ENCODE measurements around the gene NOTO. TPM values are rescaled to one million over a fixed set of nuclear protein-coding genes. Genes with fewer than 3 reads are reported as not detected.

NOTO gene
- total and polyA plus RNA-seq, 2 donors (not counting 1 experiment from before 2014, with no cell fraction given), result not detected

- Histone ChIP-seq H3K27me3 (ENCODE audit: control insufficient read depth, insufficient read depth, low read length) (no peaks in the 10 kb centered on the region), H3K9ac (ENCODE audit: insufficient read depth, low read length) (no peak overlapping the region), H3K4me2 (ENCODE audit: extremely low read depth, insufficient read depth, low read length) (no peak overlapping the region), H3K4me1 (ENCODE audit: control insufficient read depth, extremely low read depth, insufficient read depth, low read length) (no peaks in the 10 kb centered on the region), H3K79me2 (ENCODE audit: control insufficient read depth, insufficient read depth, low read length) (no peaks in the 10 kb centered on the region), H3K27ac (ENCODE audit: insufficient read depth, low read length) (no peak overlapping the region), H3K4me3 (replicated peaks in 1 of 4; ENCODE audit: control extremely low read depth in 1 of 4, insufficient read depth in 1 of 4, low read depth in 3 of 4, low read length in 4 of 4) (no peak overlapping the region), H4K20me1 (ENCODE audit: control insufficient read depth, extremely low read depth, insufficient read depth, low read length) (no peaks in the 10 kb centered on the region), H3K9me3 (ENCODE audit: control insufficient read depth, insufficient read depth, low read depth, low read length) (no peaks in the 10 kb centered on the region), H2AFZ (ENCODE audit: low read length) (no peak overlapping the region), H3K36me3 (ENCODE audit: control insufficient read depth, insufficient read depth, low read length) (peaks cover 22% of the 10 kb centered on the region)
- no peak for DNase-seq (ENCODE audit: low read depth in 2 of 2)
- TF ChIP-seq, protein P1, sequence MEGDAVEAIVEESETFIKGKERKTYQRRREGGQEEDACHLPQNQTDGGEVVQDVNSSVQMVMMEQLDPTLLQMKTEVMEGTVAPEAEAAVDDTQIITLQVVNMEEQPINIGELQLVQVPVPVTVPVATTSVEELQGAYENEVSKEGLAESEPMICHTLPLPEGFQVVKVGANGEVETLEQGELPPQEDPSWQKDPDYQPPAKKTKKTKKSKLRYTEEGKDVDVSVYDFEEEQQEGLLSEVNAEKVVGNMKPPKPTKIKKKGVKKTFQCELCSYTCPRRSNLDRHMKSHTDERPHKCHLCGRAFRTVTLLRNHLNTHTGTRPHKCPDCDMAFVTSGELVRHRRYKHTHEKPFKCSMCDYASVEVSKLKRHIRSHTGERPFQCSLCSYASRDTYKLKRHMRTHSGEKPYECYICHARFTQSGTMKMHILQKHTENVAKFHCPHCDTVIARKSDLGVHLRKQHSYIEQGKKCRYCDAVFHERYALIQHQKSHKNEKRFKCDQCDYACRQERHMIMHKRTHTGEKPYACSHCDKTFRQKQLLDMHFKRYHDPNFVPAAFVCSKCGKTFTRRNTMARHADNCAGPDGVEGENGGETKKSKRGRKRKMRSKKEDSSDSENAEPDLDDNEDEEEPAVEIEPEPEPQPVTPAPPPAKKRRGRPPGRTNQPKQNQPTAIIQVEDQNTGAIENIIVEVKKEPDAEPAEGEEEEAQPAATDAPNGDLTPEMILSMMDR (conservative IDR thresholded peaks at IDR 0.05 in 1 of 2, IDR thresholded peaks at IDR 0.05 in 1 of 2; ENCODE audit: low read depth in 1 of 2, low read length in 2 of 2), result no peak
- no peak for TF ChIP-seq EZH2 (IDR thresholded peaks at IDR 0.05; ENCODE audit: low read length, missing control alignments)
Measured at GRCh38 chr2:73253400-73253799, 51.0 kb downstream of the NOTO start.

GRCh38 chr2:73253901-73254300 is 51.5 kb downstream of the NOTO start:
- H3K27me3 ChIP-seq (ENCODE audit: control insufficient read depth, insufficient read depth, low read length), result no peaks in the 10 kb centered on the region
- no peak overlapping the region for H3K4me2 ChIP-seq (ENCODE audit: extremely low read depth, insufficient read depth, low read length)
- no peak overlapping the region for H3K9ac ChIP-seq (ENCODE audit: insufficient read depth, low read length)
- DNase-seq (ENCODE audit: low read depth in 2 of 2), result no peak
- no peak overlapping the region for H3K4me3 ChIP-seq (replicated peaks in 1 of 4; ENCODE audit: control extremely low read depth in 1 of 4, insufficient read depth in 1 of 4, low read depth in 3 of 4, low read length in 4 of 4)
- H3K27ac ChIP-seq (ENCODE audit: insufficient read depth, low read length), result no peak overlapping the region
- H4K20me1 ChIP-seq (ENCODE audit: control insufficient read depth, extremely low read depth, insufficient read depth, low read length), result no peaks in the 10 kb centered on the region
- TF ChIP-seq, protein P1 (conservative IDR thresholded peaks at IDR 0.05 in 1 of 2, IDR thresholded peaks at IDR 0.05 in 1 of 2; ENCODE audit: low read depth in 1 of 2, low read length in 2 of 2), result no peak
- TF ChIP-seq EZH2 (IDR thresholded peaks at IDR 0.05; ENCODE audit: low read length, missing control alignments), result no peak
- no peaks in the 10 kb centered on the region for H3K4me1 ChIP-seq (ENCODE audit: control insufficient read depth, extremely low read depth, insufficient read depth, low read length)
- H3K79me2 ChIP-seq (ENCODE audit: control insufficient read depth, insufficient read depth, low read length), result no peaks in the 10 kb centered on the region
- no peak overlapping the region for H2AFZ ChIP-seq (ENCODE audit: low read length)
- H3K9me3 ChIP-seq (ENCODE audit: control insufficient read depth, insufficient read depth, low read depth, low read length), result no peaks in the 10 kb centered on the region
- peaks cover 20% of the 10 kb centered on the region for H3K36me3 ChIP-seq (ENCODE audit: control insufficient read depth, insufficient read depth, low read length)

DNA sequence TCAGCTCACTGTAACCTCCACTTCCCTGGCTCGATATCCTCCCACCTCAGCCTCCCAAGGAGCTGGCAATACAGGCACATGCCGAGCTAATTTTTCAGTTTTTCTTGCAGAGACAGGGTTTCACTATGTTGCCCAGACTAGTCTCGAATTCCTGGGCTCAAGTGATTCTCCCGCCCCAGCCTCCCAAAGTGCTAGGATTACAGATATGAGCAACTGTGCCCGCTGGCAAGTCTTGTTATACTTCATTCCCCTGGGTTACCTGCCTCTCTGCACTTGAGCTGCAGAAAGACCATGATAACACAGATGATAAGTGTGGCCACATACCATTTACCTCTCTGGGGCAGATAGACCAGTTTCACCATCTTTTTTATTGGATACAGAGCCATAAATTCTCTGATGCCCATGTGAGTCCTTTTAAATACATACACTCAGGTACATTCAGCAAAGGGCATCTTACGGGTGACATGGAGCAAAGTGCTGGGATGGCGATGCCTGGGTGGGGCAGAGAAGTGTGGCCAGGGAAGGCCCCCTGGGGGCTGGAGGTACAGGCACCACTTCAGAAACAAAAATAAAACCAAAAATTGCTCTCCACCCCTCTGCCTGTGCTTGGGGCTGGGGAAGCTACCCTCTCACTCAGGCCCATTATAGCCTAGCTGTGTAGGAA is 52.1 kb downstream of the NOTO start:
- H3K9me3 ChIP-seq (ENCODE audit: control insufficient read depth, insufficient read depth, low read depth, low read length), result no peaks in the 10 kb centered on the region
- no peak for DNase-seq (ENCODE audit: low read depth in 2 of 2)
- no peak overlapping the region for H3K4me3 ChIP-seq (replicated peaks in 1 of 4; ENCODE audit: control extremely low read depth in 1 of 4, insufficient read depth in 1 of 4, low read depth in 3 of 4, low read length in 4 of 4)
- H3K4me2 ChIP-seq (ENCODE audit: extremely low read depth, insufficient read depth, low read length), result no peak overlapping the region
- H2AFZ ChIP-seq (ENCODE audit: low read length), result no peak overlapping the region
- TF ChIP-seq, protein P1 (conservative IDR thresholded peaks at IDR 0.05 in 1 of 2, IDR thresholded peaks at IDR 0.05 in 1 of 2; ENCODE audit: low read depth in 1 of 2, low read length in 2 of 2), result no peak
- no peak for TF ChIP-seq EZH2 (IDR thresholded peaks at IDR 0.05; ENCODE audit: low read length, missing control alignments)
- H3K4me1 ChIP-seq (ENCODE audit: control insufficient read depth, extremely low read depth, insufficient read depth, low read length), result no peaks in the 10 kb centered on the region
- no peak overlapping the region for H3K9ac ChIP-seq (ENCODE audit: insufficient read depth, low read length)
- H3K27ac ChIP-seq (ENCODE audit: insufficient read depth, low read length), result no peak overlapping the region
- H3K27me3 ChIP-seq (ENCODE audit: control insufficient read depth, insufficient read depth, low read length), result no peaks in the 10 kb centered on the region
- H4K20me1 ChIP-seq (ENCODE audit: control insufficient read depth, extremely low read depth, insufficient read depth, low read length), result no peaks in the 10 kb centered on the region
- H3K79me2 ChIP-seq (ENCODE audit: control insufficient read depth, insufficient read depth, low read length), result no peaks in the 10 kb centered on the region
- H3K36me3 ChIP-seq (ENCODE audit: control insufficient read depth, insufficient read depth, low read length), result peaks cover 18% of the 10 kb centered on the region

Measured in fibroblast of lung (primary cell).